HTERT RPE-1 (cell line): ENCODE results near the gene MESD.

ENCODE experiments used
- in situ Hi-C: fragments of 300-500 bp; cut with MboI; formaldehyde crosslinking; loops from 4 replicates; pipeline ENCODE4 v1.14.3; 2020; ENCODE audit warnings: low sequenced_read_pairs

MESD gene

GRCh38 chr15:80989518-80990478 is at the start of gene MESD:
MESD (minus strand) TSS chr15:80989819; CDS start chr15:80989791, 28 bp downstream.
- in situ Hi-C loops = no loop called here

GRCh38 chr15:81038975-81039607 is 49.5 kb upstream of the MESD start:
- in situ Hi-C loops = no loop called here

GRCh38 chr15:81037952-81038743 is 48.5 kb upstream of the MESD start:
- in situ Hi-C loops = no loop called here

GRCh38 chr15:81033508-81033907 is 43.9 kb upstream of the MESD start:
- in situ Hi-C loops = no loop called here

GRCh38 chr15:81032818-81033217 is 43.2 kb upstream of the MESD start:
- in situ Hi-C loops = no loop called here

- in situ Hi-C loops = no loop called here
Observed at GRCh38 chr15:81032355-81032754, 42.7 kb upstream of the MESD start.

- in situ Hi-C loops = no loop called here
Observed at GRCh38 chr15:81031203-81031602, 41.6 kb upstream of the MESD start.

- in situ Hi-C loops = no loop called here
Observed at GRCh38 chr15:81030301-81030750, 40.7 kb upstream of the MESD start.

- in situ Hi-C loops = no loop called here
Observed at GRCh38 chr15:81029414-81030300, 40.0 kb upstream of the MESD start.

- in situ Hi-C loops = no loop called here
Observed at GRCh38 chr15:81026836-81027599, 37.4 kb upstream of the MESD start.

- in situ Hi-C loops = no loop called here
Observed at GRCh38 chr15:81025721-81026370, 36.2 kb upstream of the MESD start.

- in situ Hi-C loops = no loop called here
Observed at GRCh38 chr15:81024936-81025335, 35.3 kb upstream of the MESD start.

GRCh38 chr15:81024265-81024872 is 34.8 kb upstream of the MESD start:
- in situ Hi-C loops = no loop called here

- in situ Hi-C loops = no loop called here
Observed at GRCh38 chr15:81023483-81024264, 34.1 kb upstream of the MESD start.

GRCh38 chr15:81021321-81021720 is 31.7 kb upstream of the MESD start:
- in situ Hi-C loops = no loop called here

- in situ Hi-C loops = no loop called here
Observed at GRCh38 chr15:81018197-81018596, 28.6 kb upstream of the MESD start.

GRCh38 chr15:81016489-81017068 is 27.0 kb upstream of the MESD start:
- in situ Hi-C loops = no loop called here
